Hematopoietic multipotent progenitor cell treated with erythropoietin and hydrocortisone succinate and interleukin-3 and kit ligand, for 8 days (in vitro differentiated cells): ENCODE results near the gene METRN.
A peak's percentile ranks its signal among the peaks of the same experiment; 100 is the strongest.

Source experiments
- DNase-seq: peaks from one replicate; pipeline ENCODE4 v3.0.0-alpha.2; 2015

Gene METRN

DNA sequence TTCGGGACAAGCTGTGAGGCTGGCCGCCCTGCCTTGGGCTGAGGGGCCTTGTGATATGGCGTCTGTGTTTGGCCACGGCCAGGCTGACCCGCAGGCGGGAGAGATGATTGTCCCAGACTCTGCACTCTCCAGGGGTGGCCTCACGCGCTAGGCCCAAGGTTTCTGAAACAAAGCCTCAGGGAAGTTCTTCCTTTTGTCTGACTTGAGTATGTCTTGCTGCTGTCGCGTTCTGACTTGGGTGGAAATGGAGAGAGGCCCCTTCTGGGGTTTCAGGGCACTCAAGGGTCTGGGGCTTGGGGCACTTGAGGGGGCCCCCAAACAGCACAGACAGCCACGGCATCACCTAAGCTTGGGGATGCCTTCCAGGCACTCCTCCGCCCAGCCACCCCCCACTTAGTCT lies 3.8 kb upstream of the METRN start:
- DNase-seq, result no peak

DNA sequence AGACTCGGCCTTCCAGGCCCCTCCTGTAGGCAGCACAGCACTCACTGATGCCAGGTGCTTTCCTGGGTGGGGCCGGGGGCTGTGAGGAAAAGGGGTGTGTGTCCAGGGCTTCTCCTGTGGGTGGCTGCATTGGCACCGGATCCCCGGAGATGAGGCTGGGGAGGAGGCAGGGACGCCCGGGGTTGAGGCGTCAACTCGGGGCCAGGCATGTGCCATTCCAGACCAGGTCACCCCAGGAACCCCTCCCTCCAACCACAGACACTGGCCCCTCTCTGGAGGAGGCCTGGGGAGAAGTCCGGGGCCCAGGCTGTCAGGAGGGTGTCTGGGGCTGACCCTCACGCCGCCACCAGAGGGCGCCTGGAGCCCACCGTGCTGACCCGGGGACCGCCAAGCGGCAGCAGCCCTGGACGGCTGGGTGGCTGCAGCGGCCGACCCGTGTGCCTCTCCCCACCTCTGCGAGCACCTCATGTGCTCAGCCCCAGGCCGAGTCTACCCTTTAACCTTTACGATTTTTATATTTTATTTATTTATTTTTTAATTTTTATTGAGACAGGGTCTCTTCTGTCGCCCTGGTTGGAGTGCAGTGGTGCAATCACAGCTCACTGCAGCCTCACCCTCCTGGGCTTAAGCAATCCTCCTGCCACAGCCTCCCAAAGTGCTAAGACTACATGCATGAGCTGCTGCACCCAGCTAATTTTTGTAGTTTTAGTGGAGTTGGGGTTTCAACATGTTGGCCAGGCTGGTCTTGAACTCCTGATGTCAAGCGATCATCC lies 3.2 kb upstream of the METRN start:
- DNase-seq, result peak; percentile 59

DNA sequence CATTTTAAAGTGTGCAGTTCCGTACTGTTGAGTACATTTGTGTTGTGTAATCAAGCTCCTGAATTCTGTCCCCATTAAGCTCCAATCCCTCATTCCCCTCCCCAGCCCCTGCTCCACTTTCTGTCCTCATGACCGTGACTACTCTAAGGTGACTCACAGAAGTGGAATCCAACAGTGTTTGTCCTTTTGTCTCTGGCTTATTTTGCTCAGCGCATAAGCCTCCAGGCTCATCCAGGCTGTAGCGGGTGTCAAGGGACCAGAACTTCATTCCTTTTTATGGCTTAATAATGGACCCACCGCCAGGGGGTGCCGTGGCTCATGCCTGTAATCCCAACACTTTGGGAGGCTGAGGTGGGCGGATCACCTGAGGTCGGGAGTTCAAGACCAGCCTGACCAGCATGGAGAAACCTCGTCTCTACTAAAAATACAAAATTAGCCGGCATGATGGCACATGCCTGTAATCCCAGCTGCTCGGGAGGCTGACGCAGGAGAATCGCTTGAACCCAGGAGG lies 2.1 kb upstream of the METRN start:
- DNase-seq, result peak; percentile 69

DNA sequence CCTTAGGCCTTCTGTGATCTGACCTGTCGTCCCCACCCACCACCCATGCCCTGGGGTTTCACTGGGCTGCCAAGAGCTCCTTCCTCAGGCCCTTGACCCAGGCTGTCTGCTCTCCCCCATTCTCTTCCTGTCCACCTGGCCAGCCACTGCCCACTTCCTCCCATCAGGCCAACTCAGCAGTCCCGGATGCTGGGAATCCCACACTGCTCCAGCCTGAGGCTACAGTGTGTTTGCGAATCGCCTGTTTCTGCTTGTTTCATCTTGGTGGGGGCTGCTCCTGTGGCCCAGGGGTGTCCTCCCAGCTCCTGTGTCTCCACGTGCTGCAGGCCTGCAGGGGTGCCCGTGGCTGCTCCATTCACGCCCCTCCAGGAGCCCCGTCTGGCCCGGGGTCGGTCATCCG lies 839 bp upstream of the METRN start:
- DNase-seq, result no peak

DNA sequence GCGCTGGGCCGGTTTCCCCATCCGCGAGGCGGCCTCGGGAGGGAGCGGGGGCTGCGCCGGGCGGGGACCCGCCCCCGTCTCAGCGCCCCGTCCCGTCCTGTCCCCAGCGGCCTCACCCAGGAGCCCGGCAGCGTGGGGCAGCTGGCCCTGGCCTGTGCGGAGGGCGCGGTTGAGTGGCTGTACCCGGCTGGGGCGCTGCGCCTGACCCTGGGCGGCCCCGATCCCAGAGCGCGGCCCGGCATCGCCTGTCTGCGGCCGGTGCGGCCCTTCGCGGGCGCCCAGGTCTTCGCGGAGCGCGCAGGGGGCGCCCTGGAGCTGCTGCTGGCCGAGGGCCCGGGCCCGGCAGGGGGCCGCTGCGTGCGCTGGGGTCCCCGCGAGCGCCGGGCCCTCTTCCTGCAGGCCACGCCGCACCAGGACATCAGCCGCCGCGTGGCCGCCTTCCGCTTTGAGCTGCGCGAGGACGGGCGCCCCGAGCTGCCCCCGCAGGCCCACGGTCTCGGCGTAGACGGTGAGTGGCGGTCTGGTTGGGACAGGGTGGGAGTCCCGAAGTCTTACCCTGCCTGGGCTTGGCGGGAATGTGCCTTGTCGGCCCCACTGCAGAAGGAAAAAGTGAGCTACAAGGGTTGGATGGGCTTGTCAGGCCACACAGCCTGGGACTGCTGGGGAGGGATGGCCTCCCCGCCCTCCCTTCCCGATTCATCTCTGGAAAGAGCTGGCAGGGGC lies 720 bp downstream of the METRN start:
- no peak for DNase-seq

DNA sequence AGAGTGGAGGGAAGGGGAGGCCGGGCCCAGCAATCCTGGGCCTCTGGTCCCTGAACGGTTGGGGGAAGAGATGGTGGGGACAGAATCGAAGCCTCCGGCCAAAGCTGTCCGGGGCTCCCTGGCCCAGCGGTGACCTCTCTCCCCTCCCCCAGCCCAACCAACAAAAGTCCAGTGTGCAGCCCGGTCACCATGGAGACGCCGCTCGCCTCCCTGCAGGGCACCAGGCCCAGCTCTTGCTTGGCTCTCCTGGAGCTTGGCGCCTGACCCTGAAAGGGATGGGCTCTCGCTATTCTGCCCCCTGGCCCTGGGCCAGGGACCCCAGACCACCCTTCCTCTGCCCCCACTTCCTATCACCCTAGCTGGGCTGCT lies 1.3 kb downstream of the METRN start:
- DNase-seq, result no peak

DNA sequence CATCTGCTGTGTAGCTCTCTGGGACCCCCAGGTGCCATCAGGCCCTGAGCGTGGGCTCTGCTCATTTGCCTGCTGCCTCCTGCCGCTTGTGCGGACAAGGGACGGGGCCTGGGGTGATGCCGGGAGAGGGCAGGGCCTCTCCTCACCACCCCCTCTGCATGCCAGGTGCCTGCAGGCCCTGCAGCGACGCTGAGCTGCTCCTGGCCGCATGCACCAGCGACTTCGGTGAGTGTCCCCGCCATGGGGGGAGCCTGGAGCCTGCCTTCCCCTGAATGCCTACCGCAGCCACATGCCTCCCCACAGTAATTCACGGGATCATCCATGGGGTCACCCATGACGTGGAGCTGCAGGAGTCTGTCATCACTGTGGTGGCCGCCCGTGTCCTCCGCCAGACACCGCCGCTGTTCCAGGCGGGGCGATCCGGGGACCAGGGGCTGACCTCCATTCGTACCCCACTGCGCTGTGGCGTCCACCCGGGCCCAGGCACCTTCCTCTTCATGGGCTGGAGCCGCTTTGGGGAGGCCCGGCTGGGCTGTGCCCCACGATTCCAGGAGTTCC lies 1.9 kb downstream of the METRN start:
- DNase-seq, result no peak

DNA sequence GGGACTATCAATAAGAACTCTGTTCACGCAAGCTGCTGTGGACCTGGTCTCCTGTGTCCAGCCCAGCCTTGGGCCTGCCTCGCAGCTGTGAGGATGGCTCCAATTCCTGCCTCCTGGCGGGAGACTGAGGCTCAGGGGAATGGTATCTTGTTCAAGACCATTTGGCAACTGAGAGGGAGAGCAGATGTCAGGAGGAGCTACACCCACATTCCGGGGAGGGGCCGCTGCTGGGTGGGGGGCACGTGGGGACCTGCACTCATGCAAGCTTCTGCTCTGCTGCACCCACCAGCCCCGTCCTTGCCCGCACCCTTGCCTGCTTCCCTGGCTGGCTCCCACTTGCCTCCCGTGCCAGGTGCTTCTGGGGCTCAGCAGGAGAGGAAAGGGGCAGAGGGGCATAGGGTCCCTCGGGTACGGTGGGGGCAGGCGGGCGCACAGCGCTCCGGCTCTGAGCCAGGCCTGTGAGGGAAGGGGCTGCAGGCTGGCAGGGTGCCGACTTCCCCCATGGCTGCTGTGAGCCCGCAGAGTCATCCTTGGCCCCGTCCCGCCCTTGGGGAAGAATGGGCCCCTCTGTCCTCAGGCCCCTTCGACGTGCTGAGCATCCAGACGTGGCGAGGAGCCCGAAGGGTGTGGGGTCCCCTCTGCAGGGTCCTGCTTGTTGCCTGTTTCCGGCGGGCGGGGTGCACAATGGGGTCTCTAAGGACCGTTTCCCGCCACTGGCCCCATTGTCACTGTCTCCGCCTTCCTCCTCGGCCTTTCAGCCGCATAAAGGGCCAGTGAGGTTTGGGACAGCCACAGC lies 2.7 kb downstream of the METRN start:
- no peak for DNase-seq

DNA sequence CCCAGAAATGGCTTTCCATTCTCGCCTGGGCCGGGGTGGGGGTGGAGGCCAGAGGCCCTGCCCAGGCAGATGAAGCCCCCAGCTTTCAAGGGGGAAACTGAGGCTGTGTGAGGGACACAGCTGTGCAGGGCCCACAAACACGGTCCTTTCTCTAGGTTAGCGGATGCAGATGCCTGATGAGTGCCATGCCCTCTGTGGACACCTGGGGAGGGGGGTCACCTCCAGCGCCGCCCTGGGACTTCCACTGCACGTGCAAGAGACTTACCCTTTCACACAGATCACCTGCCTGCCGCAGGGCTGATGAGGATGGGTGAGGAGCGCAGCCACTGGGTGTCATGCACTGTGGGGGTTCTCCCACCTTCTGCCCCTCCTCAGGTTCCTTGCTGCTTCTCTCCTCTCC lies 3.5 kb downstream of the METRN start:
- DNase-seq, result no peak

DNA sequence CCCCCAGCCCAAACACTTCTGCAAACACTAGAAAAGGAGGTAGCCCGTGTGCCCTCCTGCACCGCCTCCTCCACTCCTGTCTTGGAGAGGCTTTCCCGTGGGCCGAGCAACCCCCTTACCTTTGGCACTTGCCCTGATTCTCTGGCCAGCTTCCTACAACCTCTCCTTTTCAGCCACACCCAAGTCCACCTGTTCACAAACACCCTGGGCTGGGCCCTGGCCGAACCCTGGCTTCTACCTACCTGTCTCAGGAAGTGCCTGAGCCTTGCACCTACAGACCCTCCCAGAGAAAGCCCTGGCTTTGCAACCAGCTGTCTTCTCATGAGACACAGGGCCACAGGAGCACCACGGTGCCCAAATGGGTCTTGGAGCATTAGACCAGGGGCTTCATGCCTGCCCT lies 4.0 kb downstream of the METRN start:
- DNase-seq, result no peak

DNA sequence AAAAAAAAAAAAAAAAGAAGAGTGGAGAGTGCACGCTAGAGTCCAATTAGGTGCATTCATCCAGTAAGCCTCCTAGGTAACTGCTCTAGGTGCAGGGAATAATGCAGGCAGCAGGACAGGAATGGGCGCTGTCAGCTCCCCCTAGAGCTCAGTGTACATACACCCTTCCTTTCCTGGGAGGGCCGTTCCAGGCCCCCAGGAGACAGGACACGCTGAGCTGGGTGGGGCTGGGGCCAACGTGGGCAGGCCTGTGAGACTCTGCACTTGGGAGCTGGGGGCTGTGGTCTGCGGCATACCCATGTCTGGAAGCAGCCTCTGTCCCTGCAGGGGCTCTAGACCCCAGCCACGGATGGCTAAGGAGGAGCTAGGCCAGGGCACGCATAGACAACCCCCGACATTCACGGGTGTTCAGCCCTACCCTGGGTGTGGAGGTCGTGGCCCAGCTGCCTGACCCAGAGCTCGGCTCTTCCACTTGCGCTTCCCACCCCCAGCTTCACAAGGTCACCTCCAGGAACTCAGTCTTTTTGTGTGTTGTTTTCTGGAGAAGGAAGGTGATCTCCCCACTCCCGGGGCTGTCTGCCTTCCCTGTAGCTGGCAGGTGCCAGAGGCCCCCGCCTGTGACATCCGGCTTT lies 5.0 kb downstream of the METRN start:
- DNase-seq, result peak; percentile 60

DNA sequence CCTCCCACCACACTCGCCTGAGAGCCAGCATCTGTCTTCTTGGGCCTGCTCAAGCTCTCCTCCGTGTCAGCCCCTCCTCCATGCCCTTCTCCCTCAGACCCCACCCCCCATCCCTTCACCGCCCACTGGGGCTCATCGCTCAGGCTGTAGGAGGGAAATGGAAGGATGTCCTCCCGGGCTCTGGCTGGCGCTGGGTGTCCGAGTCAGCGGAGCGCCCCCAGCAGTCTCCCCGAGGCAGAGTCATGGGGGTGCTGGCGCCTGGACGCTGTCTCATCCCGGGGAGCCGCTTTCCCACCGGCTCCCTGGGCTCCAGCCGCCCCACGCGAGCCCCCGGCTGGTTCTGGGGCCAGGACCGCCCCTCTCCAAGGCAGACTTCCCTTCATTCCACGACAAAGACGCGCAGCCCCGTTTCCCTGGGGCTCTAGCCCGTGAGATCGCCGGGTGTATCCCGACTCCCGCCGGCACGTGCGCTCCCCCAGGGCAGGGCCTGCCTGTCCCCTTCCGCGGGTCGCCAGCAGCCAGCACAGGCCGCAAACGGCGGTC lies 5.6 kb downstream of the METRN start:
- peak; percentile 69 for DNase-seq

DNA sequence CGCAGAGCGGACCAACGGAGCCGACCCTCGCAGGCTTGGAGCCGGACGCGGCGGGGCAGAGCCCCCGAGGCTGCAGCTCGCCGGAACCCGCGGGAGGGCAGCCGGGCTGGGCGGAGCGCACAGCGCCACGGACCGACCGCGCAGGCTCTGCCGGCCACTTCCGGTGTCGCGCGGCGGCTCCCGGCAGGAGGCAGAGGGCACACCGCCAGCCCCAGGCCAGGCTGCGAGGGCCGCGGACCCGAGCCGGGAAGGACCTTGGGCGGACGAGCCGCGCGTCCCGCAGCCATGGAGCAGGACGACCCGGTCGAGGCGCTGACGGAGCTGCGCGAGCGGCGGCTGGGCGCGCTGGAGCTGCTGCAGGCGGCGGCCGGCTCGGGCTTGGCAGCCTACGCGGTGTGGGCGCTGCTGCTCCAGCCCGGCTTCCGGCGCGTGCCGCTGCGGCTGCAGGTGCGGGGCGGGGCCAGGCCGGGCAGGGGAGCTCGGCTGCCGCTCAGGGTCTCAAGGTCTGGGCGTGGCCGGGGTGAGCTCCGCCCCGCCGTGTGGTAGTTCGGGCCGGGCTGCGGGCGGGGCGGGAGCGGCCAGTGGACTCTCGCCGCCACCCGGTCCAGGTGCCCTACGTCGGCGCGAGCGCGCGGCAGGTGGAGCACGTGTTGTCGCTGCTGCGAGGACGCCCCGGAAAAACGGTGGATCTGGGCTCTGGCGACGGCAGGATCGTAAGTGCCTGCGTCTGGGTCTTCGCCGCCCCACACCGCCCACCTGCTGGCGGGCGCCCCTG lies 6.3 kb downstream of the METRN start, which contains the start of gene ANTKMT:
ANTKMT (plus strand) TSS at position 157 of the 775 bp plus-strand sequence; CDS start at position 286, 129 bp downstream.
- DNase-seq, result peak; percentile 88

DNA sequence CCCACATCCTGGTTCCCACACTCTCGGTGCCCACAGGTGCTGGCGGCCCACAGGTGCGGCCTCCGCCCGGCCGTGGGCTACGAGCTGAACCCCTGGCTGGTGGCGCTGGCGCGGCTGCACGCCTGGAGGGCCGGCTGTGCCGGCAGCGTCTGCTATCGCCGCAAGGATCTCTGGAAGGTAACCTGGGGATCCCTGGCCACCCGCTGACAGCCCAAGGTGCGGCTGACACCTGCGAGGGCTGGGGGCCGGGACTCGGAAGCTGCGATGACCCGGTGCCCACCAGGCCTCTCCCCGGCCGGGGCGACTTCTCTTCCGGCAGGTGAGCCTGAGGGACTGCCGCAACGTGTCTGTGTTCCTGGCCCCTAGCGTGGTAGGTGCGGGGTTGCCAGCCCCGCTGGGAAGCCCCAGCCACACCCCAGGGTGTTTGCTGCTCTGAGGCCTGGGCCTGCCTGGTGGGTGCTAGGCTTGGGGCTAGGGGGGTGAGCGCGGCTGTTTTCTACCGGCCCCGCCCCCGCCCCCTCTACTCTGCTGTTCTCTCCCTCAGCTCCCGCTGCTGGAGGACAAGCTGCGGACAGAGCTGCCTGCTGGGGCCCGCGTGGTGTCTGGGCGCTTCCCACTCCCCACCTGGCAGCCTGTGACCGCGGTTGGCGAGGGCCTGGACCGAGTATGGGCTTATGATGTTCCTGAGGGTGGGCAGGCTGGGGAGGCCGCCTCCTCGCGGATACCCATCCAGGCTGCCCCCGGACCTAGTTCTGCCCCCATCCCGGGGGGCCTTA lies 7.0 kb downstream of the METRN start:
- DNase-seq, result no peak

DNA sequence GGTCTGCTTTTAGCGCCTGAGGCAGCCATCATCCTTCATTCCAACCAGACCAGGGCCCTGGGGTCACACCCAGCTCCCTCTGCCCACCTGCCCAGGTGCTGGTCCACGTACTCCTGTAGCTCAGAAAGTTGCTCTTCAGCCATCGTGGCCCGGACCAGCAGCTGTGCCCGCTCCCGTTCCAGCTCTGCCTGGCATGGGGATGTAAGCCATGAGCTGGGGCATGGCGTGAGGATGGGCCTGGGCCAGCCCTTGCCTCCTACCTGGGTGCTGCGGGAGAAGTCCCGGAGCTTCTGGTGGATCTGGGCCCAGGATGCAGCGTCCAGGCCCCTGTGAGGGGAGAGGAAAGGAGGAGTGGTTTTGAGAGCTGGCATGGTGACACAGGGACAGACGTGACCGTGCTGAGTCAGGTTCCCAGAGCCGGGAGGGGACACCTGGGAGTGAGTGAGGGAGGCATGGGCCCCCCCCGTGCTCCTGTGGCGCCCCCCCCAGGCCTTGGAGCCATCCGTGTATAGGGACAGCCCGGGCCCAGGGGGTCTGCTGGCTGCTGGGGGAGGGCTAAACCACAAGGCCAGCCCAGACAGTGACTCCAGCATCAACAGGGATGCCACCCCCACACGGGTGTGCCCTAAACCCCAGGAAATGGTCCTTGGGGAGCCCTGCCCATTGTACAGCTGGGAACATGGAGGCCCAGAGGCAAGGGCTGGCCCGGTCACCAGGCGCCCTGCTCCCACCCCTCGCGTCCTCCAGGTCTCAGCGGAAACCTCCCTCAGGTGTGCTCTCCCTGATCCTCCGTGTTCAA lies 8.1 kb downstream of the METRN start:
- no peak for DNase-seq

DNA sequence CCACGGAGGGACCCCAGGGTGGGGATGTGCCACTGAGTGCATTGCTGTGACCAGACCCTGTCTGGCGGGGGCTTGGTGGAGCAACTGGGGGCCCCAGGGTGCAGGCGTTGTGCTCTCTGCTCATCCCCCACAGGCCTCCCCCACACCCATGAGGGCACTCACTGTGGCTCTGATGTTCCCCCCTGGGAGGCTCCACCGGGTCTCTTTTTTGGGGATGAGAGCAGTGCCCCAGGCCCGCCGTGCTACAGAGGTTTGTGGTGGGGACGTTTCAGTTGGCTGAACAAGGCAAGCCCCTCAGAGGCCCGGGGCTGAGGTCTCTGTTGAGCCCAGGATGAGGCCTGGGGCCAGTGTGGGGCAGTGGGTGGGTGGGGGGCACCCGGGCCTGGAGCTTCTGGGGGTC lies 8.8 kb downstream of the METRN start:
- no peak for DNase-seq

DNA sequence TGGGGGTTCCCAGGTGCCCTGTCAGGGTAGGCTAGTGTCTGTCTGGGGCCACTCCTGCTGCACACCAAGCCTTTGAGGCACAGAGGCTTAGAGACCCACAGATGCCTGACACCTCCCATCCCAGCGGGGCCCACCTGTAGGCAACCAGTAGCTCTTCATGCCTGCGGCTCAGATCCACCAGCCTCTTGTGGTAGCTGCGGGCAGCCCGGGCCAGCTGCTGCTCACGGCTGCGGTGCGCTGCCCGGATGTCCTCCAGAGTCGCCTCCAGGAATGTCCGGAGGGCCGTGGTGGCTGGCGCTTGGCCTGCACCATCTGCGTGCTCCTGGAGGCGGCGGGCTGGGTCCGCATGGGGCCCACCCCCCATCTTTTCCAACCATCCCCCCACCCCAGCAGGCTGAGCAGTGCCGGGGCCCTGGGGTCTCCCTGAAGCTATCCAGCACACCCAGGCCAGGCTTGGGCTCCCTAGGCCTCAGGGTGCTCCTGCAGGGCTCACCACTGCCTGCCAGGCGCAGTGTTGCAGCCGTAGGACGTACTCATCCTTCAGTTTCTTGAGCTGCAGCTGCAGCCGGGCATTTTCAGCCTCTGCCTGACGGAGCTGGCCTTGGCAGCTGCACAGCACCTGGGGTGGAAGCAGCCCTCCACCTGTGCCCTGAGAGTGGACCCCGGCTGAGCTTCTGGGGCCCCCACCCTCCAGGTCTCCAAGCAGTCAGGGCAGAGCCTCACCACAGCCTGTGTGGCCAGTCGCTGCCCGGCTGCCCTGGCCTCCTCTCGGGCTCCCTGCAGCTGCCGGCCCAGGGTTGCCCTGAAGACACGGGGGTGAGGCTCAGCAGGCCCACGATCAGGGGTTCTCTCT lies 9.5 kb downstream of the METRN start:
- no peak for DNase-seq

DNA sequence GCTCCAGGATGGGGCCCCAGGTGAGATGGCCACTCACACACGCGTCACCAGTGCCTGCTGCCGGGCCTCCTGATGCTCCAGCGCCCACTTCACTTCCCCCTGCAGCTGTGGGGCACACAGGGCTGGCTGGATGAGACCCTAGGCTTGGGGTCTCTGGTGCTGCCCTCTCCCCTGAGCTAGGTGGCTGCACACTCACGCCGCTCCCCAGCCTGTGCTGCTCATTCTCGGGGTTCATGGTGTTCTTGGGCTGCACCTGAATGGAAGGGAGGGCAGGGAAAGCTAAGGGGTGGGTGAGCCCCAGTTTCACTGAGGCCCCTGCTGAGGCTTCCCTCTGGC lies 10.1 kb downstream of the METRN start:
- DNase-seq, result no peak
